Motor neuron (in vitro differentiated cells): Measurements from ENCODE around the gene PIGV. TPM values are rescaled to one million over a fixed set of nuclear protein-coding genes. Genes with fewer than 3 reads are reported as not detected.

Experiments used
- ATAC-seq, 8 experiments: fragments of 200-7000 bp; cut with Tn5 transposase; replicated peaks in 6 of 8; 2 replicates each; pipeline ENCODE4 v1.8.0; 2021; ENCODE audit warnings: mild to moderate bottlenecking in 8 of 8, moderate library complexity in 8 of 8
- H3K27ac ChIP-seq, 2 donors: fragments of 250-450 bp; sonication (Bioruptor Pico); 2 replicates each; pipeline ENCODE4 v1.9.0; 2021; ENCODE audit warnings: antibody characterized with exemption in 2 of 2, mild to moderate bottlenecking in 2 of 2, moderate library complexity in 1 of 2
- H3K4me1 ChIP-seq, 2 donors: fragments of 250-450 bp; sonication (Bioruptor Pico); replicated peaks in 1 of 2; 2 replicates each; pipeline ENCODE4 v1.6.1; 2021; ENCODE audit warnings: antibody characterized with exemption in 2 of 2, mild to moderate bottlenecking in 2 of 2, moderate library complexity in 1 of 2
- H3K4me3 ChIP-seq, 5 donors: fragments of 250-450 bp; sonication (Bioruptor Pico); 2 replicates each; pipeline ENCODE4 v1.9.0; 2021; ENCODE audit warnings: antibody characterized with exemption in 5 of 5, mild to moderate bottlenecking in 5 of 5, moderate library complexity in 4 of 5
- WGBS, 10 experiments: fragments of 450-650 bp; shearing (Covaris generic); methylation state at CpG; one replicate each; pipeline ENCODE4 v1.0.0; 2022; 5-methylcytosine and 5-hydroxymethylcytosine counted together
- in situ Hi-C, 9 experiments: fragments of 400-800 bp; cut with MboI; loops; one replicate each; pipeline ENCODE4 v1.15.0; 2021; ENCODE audit warnings: low sequenced_read_pairs in 9 of 9, low pct_unique_long_range_greater_than_20kb in 2 of 9; ENCODE audit not compliant: unreplicated experiment in 9 of 9
- total RNA-seq, 8 experiments: library from RNA; unstranded; fragments of 300-600 nt; gene quantifications; 2 replicates each; pipeline versions ENCODE4 v1.2.3 to v1.2.4, GENCODE V29; 2022

PIGV gene
- total RNA-seq, 8 experiments from 2014 or later, result 8.2 to 26.7 (median 10.3) TPM

DNA sequence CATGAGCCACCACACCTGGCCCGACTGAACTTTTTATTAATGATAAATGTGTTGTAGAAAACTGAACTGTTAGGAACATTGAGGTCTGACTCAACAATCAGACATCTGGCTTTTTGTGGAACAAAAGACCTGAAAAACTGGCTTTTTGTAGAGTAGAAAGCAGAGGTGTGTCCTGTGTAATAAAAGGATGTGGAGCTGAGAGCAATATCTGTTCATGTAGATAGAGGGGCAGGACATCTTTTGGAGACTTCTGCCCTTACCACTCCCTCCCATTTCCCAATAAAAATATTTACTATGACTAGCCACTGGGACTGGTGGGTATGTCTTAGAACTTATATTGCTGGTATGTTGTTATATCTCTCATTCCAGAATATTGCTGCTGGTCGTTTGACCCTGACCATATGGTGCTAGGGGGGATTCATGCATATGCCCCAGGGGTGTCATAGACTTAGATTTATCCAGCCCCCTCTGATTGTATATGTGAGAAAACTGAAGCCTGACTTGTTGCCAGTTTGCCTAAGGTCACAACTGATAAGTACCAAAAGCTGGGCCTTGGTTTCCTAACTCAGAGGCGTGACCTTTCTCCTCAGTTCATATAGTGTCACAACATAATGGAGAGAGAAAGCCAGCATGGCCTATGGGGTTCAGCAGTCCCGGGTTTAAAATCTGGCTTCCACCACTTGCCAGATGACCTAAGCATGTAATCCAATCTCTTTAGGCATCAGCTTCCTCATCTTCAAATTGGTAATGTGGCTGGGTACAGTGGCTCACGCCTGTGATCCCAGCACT, 33.5 kb upstream of the PIGV start:
- WGBS, 10 experiments, result 71 to 100% (median 93%) methylated on average over 2 to 4 of the region's 5 CpGs; no CpG with 5 or more reads in 4 of the 10 experiments
- Histone ChIP-seq H3K27ac (no peak overlapping the region), H3K4me3 (no peak overlapping the region), H3K4me1 (no peaks in the 10 kb centered on the region)
- ATAC-seq, result peak in 1 of 8 experiments; percentile 28
- in situ Hi-C loops, result no loop called here

- H3K27ac ChIP-seq, result no peak overlapping the region
- WGBS, 10 experiments, result 90 to 100% (median 100%) methylated on average over 2 to 3 of the region's 3 CpGs; no CpG with 5 or more reads in 6 of the 10 experiments
- no peaks in the 10 kb centered on the region for H3K4me1 ChIP-seq
- ATAC-seq, result no peak
- in situ Hi-C loops, result no loop called here
- H3K4me3 ChIP-seq, result no peak overlapping the region
Measured at GRCh38 chr1:26758358-26758757, 29.4 kb upstream of the PIGV start.

DNA sequence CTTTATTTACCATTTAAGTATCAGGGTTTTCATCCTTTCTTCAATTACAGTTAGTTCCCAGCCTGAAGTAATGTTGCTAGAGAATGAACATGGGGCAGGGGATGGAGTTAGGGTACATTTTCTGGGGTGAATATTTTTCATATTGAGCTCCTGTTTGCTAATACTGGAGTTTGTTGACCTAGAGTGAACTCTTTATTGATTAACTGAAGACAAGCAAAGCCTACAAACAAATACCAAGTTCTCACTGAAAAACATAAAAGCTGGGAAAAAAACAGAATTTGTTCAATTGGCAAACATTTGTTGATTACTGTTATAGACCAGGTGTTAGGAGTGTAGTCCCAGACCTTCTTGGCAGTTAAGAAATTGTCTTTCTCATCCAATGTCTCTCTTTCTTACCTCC, 28.2 kb upstream of the PIGV start:
- in situ Hi-C loops, result no loop called here
- ATAC-seq, result no peak
- no peaks in the 10 kb centered on the region for H3K4me1 ChIP-seq
- H3K27ac ChIP-seq, result no peak overlapping the region
- H3K4me3 ChIP-seq, result no peak overlapping the region

DNA sequence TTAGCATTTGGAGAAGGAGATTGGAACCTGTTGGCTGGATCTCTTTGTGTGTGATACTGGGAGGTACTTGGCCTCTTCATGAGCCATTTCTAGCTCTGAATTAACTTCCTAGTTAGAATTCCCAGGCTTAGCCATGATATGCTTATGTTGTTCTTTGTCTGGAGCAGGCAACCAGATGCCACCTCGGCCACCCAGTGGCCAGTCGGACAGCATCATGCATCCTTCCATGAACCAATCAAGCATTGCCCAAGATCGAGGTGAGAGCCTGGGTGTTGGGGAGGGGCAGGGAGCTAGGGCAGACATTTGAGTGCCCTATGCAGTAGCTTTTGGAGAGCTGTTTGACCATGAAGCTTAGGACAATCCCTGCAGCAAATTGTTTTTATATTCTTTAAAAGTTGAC, 26.5 kb upstream of the PIGV start:
- Histone ChIP-seq H3K27ac (no peak overlapping the region), H3K4me1 (no peaks in the 10 kb centered on the region), H3K4me3 (no peak overlapping the region)
- 20 to 95% (median 90%) methylated on average over 1 to 3 of the region's 3 CpGs; no CpG with 5 or more reads in 3 of the 10 experiments for WGBS, 10 experiments
- peak in 1 of 8 experiments; percentile 44 for ATAC-seq
- in situ Hi-C loops, result no loop called here

GRCh38 chr1:26767714-26768113, 20.0 kb upstream of the PIGV start:
- Histone ChIP-seq H3K4me3 (no peak overlapping the region), H3K4me1 (peaks cover 14 to 15% of the 10 kb centered on the region in 2 donors), H3K27ac (no peak overlapping the region)
- 90 to 100% (median 98%) methylated on average over 1 to 4 of the region's 4 CpGs; no CpG with 5 or more reads in 4 of the 10 experiments for WGBS, 10 experiments
- ATAC-seq, result no peak
- in situ Hi-C loops, result no loop called here

- WGBS, 10 experiments, result 15 to 100% (median 89%) methylated on average over 1 to 3 of the region's 3 CpGs; no CpG with 5 or more reads in 3 of the 10 experiments
- ATAC-seq, result peak in 3 of 8 experiments; percentile 8 to 56 (median 10)
- in situ Hi-C loops, result no loop called here
- Histone ChIP-seq H3K27ac (peak overlapping the region in 1 of 2 donors; percentile 15), H3K4me1 (peaks cover 14 to 15% of the 10 kb centered on the region in 2 donors), H3K4me3 (no peak overlapping the region)
Measured at GRCh38 chr1:26768755-26769154, 19.0 kb upstream of the PIGV start.

DNA sequence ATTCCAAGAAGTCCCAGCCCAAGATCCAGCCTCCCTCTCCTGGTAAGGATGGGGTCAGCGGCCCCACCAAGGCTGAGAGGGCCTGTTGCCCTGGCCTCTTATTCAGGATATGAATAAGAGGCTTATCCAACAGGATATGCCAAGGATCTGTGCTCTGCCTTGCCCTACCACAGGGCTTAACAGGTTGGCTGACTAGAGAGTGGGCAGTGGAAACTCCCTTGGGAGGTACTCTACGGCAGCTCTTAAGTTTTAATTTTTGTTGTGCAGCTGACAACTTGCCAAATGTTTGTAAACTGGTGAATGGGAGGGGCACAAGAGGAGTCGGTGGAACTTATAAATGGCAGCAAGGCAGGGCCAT, 16.5 kb upstream of the PIGV start:
- ATAC-seq, result no peak
- WGBS, 10 experiments, result 0 to 80% (median 46%) methylated on average over 1 to 3 of the region's 3 CpGs; no CpG with 5 or more reads in 2 of the 10 experiments
- in situ Hi-C loops, result no loop called here
- Histone ChIP-seq H3K27ac (peak overlapping the region; percentile 5 to 49), H3K4me3 (no peak overlapping the region), H3K4me1 (peaks cover 14 to 15% of the 10 kb centered on the region in 2 donors)

DNA sequence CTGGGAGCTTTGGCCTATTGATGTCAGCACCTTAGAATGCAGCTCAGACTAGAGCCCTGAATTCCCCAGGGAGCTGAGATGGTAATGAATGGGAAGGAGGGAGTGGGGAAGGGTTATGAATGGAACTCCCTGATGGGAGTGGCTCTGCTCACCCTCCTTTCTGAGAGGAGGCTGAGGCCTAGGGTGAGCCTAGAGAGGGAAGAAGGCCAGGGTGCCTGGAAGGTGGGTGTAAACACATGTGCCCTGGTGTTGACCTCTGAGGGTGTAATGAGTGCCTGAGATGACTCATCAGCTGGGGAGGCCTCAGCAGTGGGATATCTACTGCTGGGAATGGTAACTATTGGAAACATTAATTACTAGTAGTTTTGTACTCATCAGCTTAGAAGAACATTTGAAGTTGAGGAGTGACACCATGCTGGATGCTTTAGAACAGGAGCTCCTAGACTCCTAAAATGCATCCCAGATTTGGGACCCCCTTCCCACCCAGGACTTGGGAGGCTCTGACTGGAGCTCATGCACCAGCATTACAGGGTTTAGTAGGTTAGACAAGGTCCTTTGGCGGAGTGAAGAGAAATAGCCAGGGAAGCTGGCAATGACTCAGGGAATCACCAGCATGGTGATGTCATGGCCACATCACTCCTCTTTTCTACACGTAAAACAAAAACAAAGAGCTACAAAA, 16.0 kb upstream of the PIGV start:
- peak; percentile 89 to 98 (median 95) for ATAC-seq
- H3K27ac ChIP-seq, result peak overlapping the region; percentile 49 to 72
- peaks cover 14 to 15% of the 10 kb centered on the region in 2 donors for H3K4me1 ChIP-seq
- in situ Hi-C loops, result no loop called here
- 10 to 100% (median 78%) methylated on average over 1 to 2 of the region's 2 CpGs; no CpG with 5 or more reads in 3 of the 10 experiments for WGBS, 10 experiments
- no peak overlapping the region for H3K4me3 ChIP-seq

DNA sequence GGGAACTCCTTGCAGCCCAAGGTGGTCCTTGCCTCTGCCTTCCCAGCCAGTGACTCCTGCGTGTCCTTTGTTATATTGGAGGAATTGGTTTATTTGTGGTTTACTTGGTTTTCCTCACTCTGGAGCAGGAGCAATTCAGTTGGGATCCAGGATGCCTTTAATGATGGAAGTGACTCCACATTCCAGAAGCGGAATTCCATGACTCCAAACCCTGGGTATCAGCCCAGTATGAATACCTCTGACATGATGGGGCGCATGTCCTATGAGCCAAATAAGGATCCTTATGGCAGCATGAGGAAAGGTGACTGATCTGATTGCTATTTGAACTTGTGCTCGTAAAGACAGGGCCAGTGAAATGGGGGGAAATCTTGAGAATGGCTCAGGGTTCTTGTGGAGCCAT, 15.1 kb upstream of the PIGV start:
- Histone ChIP-seq H3K27ac (peak overlapping the region; percentile 49 to 72), H3K4me3 (no peak overlapping the region), H3K4me1 (peaks cover 14 to 15% of the 10 kb centered on the region in 2 donors)
- WGBS, 10 experiments, result 10 to 100% (median 91%) methylated on average over 1 to 4 of the region's 4 CpGs; no CpG with 5 or more reads in 2 of the 10 experiments
- ATAC-seq, result no peak
- in situ Hi-C loops, result no loop called here

GRCh38 chr1:26774462-26774861, 13.3 kb upstream of the PIGV start:
- Histone ChIP-seq H3K27ac (no peak overlapping the region), H3K4me1 (peaks cover 14 to 15% of the 10 kb centered on the region in 2 donors), H3K4me3 (no peak overlapping the region)
- in situ Hi-C loops, result no loop called here
- no peak for ATAC-seq
- WGBS, 10 experiments, result 80 to 100% methylated on average over 1 to 2 of the region's 13 CpGs; no CpG with 5 or more reads in 8 of the 10 experiments

DNA sequence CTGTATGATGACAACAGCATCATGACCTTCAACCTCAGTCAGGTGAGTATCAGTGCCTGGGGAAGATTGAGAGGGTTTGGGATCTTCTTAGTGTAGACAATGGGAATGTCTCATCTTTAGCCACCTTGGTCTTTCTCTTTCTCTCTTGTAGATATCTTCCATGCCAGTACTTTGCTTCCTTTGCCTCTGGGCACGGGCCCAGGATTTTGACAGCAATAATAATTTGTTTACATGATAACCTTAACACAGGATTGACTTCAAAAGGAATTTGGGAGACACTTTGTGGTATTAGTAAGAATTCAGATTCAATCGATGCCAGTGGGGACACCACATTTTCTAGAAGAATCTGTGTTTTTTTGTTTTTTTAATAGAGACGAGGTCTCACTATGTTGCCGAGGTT, 12.1 kb upstream of the PIGV start:
- no peak overlapping the region for H3K4me3 ChIP-seq
- no peak for ATAC-seq
- H3K27ac ChIP-seq, result no peak overlapping the region
- H3K4me1 ChIP-seq, result peaks cover 14 to 15% of the 10 kb centered on the region in 2 donors
- in situ Hi-C loops, result no loop called here
- 88 to 100% (median 95%) methylated on average over 2 to 4 of the region's 4 CpGs; no CpG with 5 or more reads in 2 of the 10 experiments for WGBS, 10 experiments

DNA sequence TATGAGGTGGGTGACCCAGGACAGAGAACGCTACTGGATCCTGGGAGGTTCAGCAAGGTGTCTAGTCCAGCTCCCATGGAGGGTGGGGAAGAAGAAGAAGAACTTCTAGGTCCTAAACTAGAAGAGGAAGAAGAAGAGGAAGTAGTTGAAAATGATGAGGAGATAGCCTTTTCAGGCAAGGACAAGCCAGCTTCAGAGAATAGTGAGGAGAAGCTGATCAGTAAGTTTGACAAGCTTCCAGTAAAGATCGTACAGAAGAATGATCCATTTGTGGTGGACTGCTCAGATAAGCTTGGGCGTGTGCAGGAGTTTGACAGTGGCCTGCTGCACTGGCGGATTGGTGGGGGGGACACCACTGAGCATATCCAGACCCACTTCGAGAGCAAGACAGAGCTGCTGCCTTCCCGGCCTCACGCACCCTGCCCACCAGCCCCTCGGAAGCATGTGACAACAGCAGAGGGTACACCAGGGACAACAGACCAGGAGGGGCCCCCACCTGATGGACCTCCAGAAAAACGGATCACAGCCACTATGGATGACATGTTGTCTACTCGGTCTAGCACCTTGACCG, 8.6 kb upstream of the PIGV start:
- 69 to 100% (median 91%) methylated on average over 1 to 10 of the region's 11 CpGs; no CpG with 5 or more reads in 2 of the 10 experiments for WGBS, 10 experiments
- no peak overlapping the region for H3K27ac ChIP-seq

GRCh38 chr1:26780344-26780957, 7.3 kb upstream of the PIGV start:
- H3K4me3 ChIP-seq, result no peak overlapping the region
- H3K27ac ChIP-seq, result no peak overlapping the region
- no peak for ATAC-seq
- peaks cover 13 to 18% of the 10 kb centered on the region in 2 donors for H3K4me1 ChIP-seq
- in situ Hi-C loops, result loop anchor here in 1 of 9 experiments (10.0 kb wide), 1 partner anchor 176 kb away; no protein-coding TSS in a partner anchor
- WGBS, 10 experiments, result 86 to 100% (median 89%) methylated on average over 1 to 20 of the region's 21 CpGs; no CpG with 5 or more reads in 1 of the 10 experiments

More for the DNA sequence above, 8.6 kb upstream of the PIGV start:
- Histone ChIP-seq H3K4me1 (peaks cover 8 to 10% of the 10 kb centered on the region in 2 donors), H3K4me3 (no peak overlapping the region)
- ATAC-seq, result no peak
- in situ Hi-C loops, result no loop called here
